Neutrophil (primary cell): ENCODE results near the gene BRAP.
"Not testable (repeated sequence)": the region's sequence is repeated elsewhere in the genome, so short reads cannot be mapped to it uniquely, and the experiment has no call there.

Source experiments
- H3K27ac ChIP-seq: fragments of 200-600 bp; sonication (generic); 2 replicates; pipeline ENCODE4 v1.5.1; 2016; ENCODE audit warnings: mild to moderate bottlenecking, moderate library complexity
- H3K27me3 ChIP-seq: fragments of 200-600 bp; sonication (generic); 2 replicates; pipeline ENCODE4 v1.6.0; 2016; ENCODE audit warnings: mild to moderate bottlenecking
- H3K36me3 ChIP-seq: fragments of 200-600 bp; sonication (generic); 2 replicates; pipeline ENCODE4 v1.5.1; 2017
- H3K4me1 ChIP-seq, 2 experiments: fragments of 200-600 bp in 1 of 2; sonication (generic) in 1 of 2; 1 replicate in 1 of 2; 2 replicates in 1 of 2; pipeline versions ENCODE4 v1.5.1 to v1.6.1; 2013 to 2016; ENCODE audit warnings: low read depth in 1 of 2, low read length in 1 of 2, mild to moderate bottlenecking in 1 of 2, moderate library complexity in 1 of 2; ENCODE audit not compliant: control insufficient read depth in 1 of 2, insufficient read depth in 1 of 2
- H3K4me3 ChIP-seq, 2 experiments: fragments of 200-600 bp in 1 of 2; sonication (generic) in 1 of 2; 1 replicate in 1 of 2; 2 replicates in 1 of 2; pipeline ENCODE4 v1.5.1; 2013 to 2016; ENCODE audit warnings: low read depth in 1 of 2, low read length in 1 of 2, mild to moderate bottlenecking in 1 of 2, moderate library complexity in 1 of 2
- H3K9me3 ChIP-seq: fragments of 200-600 bp; sonication (generic); 2 replicates; pipeline ENCODE4 v1.5.1; 2016
- TF ChIP-seq, protein P1 (sequence below): fragments of 200-600 bp; sonication (generic); IDR thresholded peaks from 2 replicates; pipeline ENCODE4 v1.5.1; 2016; ENCODE audit warnings: antibody characterized with exemption

BRAP gene

DNA sequence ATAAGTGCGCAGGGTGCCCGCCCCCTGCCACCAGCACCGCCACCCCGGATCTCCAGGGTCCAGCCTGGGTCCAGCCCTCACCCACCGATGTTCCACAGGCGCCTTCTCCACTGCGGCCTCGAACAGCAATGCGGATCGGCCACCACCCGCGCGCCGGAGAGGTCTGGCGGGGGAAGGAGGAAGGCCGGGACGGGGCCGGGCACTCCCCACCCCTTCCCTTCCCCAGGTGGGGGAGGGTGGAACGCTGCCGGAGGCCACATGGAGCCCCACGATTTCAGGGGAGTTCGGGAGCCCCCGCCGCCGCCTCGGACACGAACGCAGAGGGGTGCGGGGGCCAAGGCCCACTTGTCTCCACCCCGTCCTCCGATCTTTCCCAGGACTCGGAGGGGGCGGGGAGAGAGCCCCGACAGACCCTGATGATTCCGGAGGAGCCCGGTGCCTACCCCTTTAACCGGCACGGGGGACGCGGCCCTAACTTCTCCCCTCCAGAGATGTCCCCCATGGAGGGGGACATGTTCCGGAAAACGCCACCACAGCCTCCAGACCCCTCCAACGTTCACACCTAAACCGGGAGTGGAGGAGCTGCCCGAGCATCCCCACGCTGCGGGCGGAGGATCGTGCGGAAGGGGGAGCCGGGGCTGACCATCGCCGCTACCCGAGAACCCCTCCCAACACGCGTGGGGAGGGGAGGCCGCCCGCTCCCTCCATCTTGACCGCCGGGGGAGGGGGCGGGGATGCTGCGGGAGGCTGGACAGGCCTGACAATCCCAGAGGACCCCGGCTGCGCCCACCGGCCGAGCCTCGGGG lies 87.7 kb downstream of the BRAP start:
- no peaks in the 10 kb centered on the region for H3K36me3 ChIP-seq
- TF ChIP-seq, protein P1, sequence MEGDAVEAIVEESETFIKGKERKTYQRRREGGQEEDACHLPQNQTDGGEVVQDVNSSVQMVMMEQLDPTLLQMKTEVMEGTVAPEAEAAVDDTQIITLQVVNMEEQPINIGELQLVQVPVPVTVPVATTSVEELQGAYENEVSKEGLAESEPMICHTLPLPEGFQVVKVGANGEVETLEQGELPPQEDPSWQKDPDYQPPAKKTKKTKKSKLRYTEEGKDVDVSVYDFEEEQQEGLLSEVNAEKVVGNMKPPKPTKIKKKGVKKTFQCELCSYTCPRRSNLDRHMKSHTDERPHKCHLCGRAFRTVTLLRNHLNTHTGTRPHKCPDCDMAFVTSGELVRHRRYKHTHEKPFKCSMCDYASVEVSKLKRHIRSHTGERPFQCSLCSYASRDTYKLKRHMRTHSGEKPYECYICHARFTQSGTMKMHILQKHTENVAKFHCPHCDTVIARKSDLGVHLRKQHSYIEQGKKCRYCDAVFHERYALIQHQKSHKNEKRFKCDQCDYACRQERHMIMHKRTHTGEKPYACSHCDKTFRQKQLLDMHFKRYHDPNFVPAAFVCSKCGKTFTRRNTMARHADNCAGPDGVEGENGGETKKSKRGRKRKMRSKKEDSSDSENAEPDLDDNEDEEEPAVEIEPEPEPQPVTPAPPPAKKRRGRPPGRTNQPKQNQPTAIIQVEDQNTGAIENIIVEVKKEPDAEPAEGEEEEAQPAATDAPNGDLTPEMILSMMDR, result no peak
- peak overlapping the region; percentile 92 for H3K27ac ChIP-seq
- no peaks in the 10 kb centered on the region for H3K9me3 ChIP-seq
- H3K4me1 ChIP-seq, result peaks cover 21 to 26% of the 10 kb centered on the region in 2 experiments
- H3K4me3 ChIP-seq, result peak overlapping the region; percentile 85 to 92
- no peaks in the 10 kb centered on the region for H3K27me3 ChIP-seq

DNA sequence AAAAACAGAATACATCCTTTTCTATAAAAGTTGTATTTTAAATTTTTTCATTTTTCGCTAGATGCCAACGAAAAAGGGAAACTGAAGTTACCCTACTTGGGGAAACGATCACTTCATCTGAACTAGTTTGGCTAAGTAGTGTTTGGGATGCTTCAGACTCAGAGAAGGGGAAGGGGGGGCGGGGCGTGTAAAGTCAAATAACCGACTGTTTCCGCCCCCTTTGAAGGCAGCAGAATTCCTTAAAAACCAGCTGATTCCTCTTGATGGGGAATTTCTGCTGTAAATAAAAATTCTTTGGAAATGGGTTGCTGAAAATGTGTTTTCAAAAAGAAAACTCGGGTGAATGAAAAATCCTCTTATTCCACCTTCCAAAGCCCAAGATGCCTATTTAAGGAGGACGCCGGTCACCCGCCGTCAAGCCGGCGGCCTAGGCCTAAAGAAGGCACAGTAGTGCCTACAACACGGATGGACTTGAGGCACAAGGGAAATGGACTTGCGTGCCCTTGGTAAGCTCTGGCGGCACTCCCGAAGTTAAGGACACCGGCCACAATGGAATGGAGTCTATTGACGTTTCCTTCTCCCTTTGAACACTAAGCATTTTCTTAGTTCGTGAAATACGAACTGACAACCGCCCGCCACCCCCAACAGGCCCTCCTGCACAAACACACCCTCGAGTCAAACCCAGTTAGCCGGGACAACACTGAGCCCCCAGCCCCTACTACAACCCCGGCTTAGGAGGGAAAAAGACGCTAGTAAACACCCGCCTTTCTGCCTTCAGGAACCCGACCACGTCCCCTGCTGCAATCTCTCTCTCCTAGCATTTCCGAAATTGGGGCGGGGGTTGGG lies 88.5 kb downstream of the BRAP start:
- Histone ChIP-seq H3K9me3 (no peaks in the 10 kb centered on the region), H3K27ac (peak overlapping the region; percentile 92), H3K4me1 (peaks cover 21 to 26% of the 10 kb centered on the region in 2 experiments), H3K4me3 (peak overlapping the region; percentile 85 to 92), H3K36me3 (no peaks in the 10 kb centered on the region), H3K27me3 (no peaks in the 10 kb centered on the region)
- TF ChIP-seq, protein P1, result no peak

DNA sequence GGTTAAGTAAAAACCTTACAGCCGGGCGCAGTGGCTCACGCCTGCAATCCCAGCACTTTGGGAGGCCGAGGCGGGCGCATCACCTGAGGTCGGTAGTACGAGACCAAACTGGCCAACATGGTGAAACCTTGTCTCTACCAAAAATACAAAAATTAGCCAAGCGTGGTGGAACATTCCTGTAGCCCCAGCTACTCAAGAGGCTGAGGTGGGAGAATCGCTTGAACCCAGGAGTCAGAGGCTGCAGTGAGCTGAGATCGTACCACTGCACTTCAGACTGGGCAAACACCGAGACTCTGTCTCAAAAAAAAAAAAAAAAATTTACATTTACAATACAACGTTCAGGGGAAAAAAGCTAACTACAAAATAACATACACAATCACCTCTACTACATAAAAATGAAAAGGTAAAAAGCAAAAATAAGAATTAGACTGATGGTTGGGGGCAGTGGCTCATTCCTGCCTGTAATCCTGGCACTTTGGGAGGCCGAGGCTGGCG lies 90.4 kb downstream of the BRAP start:
- H3K4me3 ChIP-seq, H3K36me3 ChIP-seq, H3K9me3 ChIP-seq, H3K27ac ChIP-seq, H3K27me3 ChIP-seq: not testable (repeated sequence)
- peaks cover 21 to 25% of the 10 kb centered on the region in 2 experiments for H3K4me1 ChIP-seq
